Measurements from ENCODE around the gene ORC2. TPM values are rescaled to one million over a fixed set of nuclear protein-coding genes. Genes with fewer than 3 reads are reported as not detected.
A peak's percentile ranks its signal among the peaks of the same experiment; 100 is the strongest.
"Not testable (repeated sequence)": the region's sequence is repeated elsewhere in the genome, so short reads cannot be mapped to it uniquely, and the experiment has no call there.

The ORC2 gene
- 10.9 and 12.0 TPM in 2 replicates for total RNA-seq (2014; rRNA removed; shearing (Covaris generic))
- polyA plus RNA-seq (2015; cell fraction: cytosol; rRNA removed), result 6.4 and 9.3 TPM in 2 replicates
- 68.8 and 97.4 TPM in 2 replicates for polyA plus RNA-seq (2015; cell fraction: nucleus; rRNA removed)

GRCh38 chr2:200963124-200963917 lies at the start of gene ORC2:
ORC2 (minus strand) TSS chr2:200963660; CDS start chr2:200958123, 5,537 bp downstream.
- peak; percentile 92 for DNase-seq (ENCODE audit: low read depth, low spot score)
- in situ Hi-C loops (cut with HindIII; ENCODE audit: low pct_unique_long_range_greater_than_20kb, low sequenced_read_pairs), result no loop called here

- in situ Hi-C loops (cut with HindIII; ENCODE audit: low pct_unique_long_range_greater_than_20kb, low sequenced_read_pairs), result no loop called here
- no peak for DNase-seq (ENCODE audit: low read depth, low spot score)
Observed at GRCh38 chr2:201008296-201008829, 44.9 kb upstream of the ORC2 start.

GRCh38 chr2:201007584-201007998 lies 44.1 kb upstream of the ORC2 start:
- in situ Hi-C loops (cut with HindIII; ENCODE audit: low pct_unique_long_range_greater_than_20kb, low sequenced_read_pairs), result no loop called here
- no peak for DNase-seq (ENCODE audit: low read depth, low spot score)

- in situ Hi-C loops (cut with HindIII; ENCODE audit: low pct_unique_long_range_greater_than_20kb, low sequenced_read_pairs), result no loop called here
Observed at GRCh38 chr2:201006704-201007103, 43.2 kb upstream of the ORC2 start.

GRCh38 chr2:201004370-201004769 lies 40.9 kb upstream of the ORC2 start:
- in situ Hi-C loops (cut with HindIII; ENCODE audit: low pct_unique_long_range_greater_than_20kb, low sequenced_read_pairs), result no loop called here
- DNase-seq (ENCODE audit: low read depth, low spot score), result no peak

More at GRCh38 chr2:201006704-201007103, 43.2 kb upstream of the ORC2 start:
- DNase-seq (ENCODE audit: low read depth, low spot score), result no peak

- no peak for DNase-seq (ENCODE audit: low read depth, low spot score)
- in situ Hi-C loops (cut with HindIII; ENCODE audit: low pct_unique_long_range_greater_than_20kb, low sequenced_read_pairs), result no loop called here
Observed at GRCh38 chr2:200993097-200993496, 29.6 kb upstream of the ORC2 start.

GRCh38 chr2:200987137-200987536 lies 23.7 kb upstream of the ORC2 start:
- in situ Hi-C loops (cut with HindIII; ENCODE audit: low pct_unique_long_range_greater_than_20kb, low sequenced_read_pairs), result no loop called here
- no peak for DNase-seq (ENCODE audit: low read depth, low spot score)

GRCh38 chr2:200985799-200986198 lies 22.3 kb upstream of the ORC2 start:
- no peak for DNase-seq (ENCODE audit: low read depth, low spot score)
- in situ Hi-C loops (cut with HindIII; ENCODE audit: low pct_unique_long_range_greater_than_20kb, low sequenced_read_pairs), result no loop called here

GRCh38 chr2:200976710-200977109 lies 13.2 kb upstream of the ORC2 start:
- in situ Hi-C loops (cut with HindIII; ENCODE audit: low pct_unique_long_range_greater_than_20kb, low sequenced_read_pairs), result no loop called here
- no peak for DNase-seq (ENCODE audit: low read depth, low spot score)

GRCh38 chr2:200975672-200976071 lies 12.2 kb upstream of the ORC2 start:
- in situ Hi-C loops (cut with HindIII; ENCODE audit: low pct_unique_long_range_greater_than_20kb, low sequenced_read_pairs), result no loop called here
- no peak for DNase-seq (ENCODE audit: low read depth, low spot score)

- DNase-seq (ENCODE audit: low read depth, low spot score); in situ Hi-C loops (cut with HindIII; ENCODE audit: low pct_unique_long_range_greater_than_20kb, low sequenced_read_pairs): not testable (repeated sequence)
Observed at GRCh38 chr2:200970057-200970456, 6.6 kb upstream of the ORC2 start.

GRCh38 chr2:200968735-200969134 lies 5.3 kb upstream of the ORC2 start:
- in situ Hi-C loops (cut with HindIII; ENCODE audit: low pct_unique_long_range_greater_than_20kb, low sequenced_read_pairs), result no loop called here
- no peak for DNase-seq (ENCODE audit: low read depth, low spot score)

- DNase-seq (ENCODE audit: low read depth, low spot score), result peak; percentile 70
- in situ Hi-C loops (cut with HindIII; ENCODE audit: low pct_unique_long_range_greater_than_20kb, low sequenced_read_pairs), result no loop called here
Observed at GRCh38 chr2:200968162-200968561, 4.7 kb upstream of the ORC2 start.

- in situ Hi-C loops (cut with HindIII; ENCODE audit: low pct_unique_long_range_greater_than_20kb, low sequenced_read_pairs), result no loop called here
- DNase-seq (ENCODE audit: low read depth, low spot score), result peak; percentile 64
Observed at GRCh38 chr2:200966770-200967169, 3.3 kb upstream of the ORC2 start.

- in situ Hi-C loops (cut with HindIII; ENCODE audit: low pct_unique_long_range_greater_than_20kb, low sequenced_read_pairs), result no loop called here
- no peak for DNase-seq (ENCODE audit: low read depth, low spot score)
Observed at GRCh38 chr2:200964498-200964897, 1.0 kb upstream of the ORC2 start.

GRCh38 chr2:200963918-200964252 lies 425 bp upstream of the ORC2 start:
- DNase-seq (ENCODE audit: low read depth, low spot score); in situ Hi-C loops (cut with HindIII; ENCODE audit: low pct_unique_long_range_greater_than_20kb, low sequenced_read_pairs): not testable (repeated sequence)

GRCh38 chr2:200962811-200963123 lies 693 bp downstream of the ORC2 start:
- no peak for DNase-seq (ENCODE audit: low read depth, low spot score)
- in situ Hi-C loops (cut with HindIII; ENCODE audit: low pct_unique_long_range_greater_than_20kb, low sequenced_read_pairs), result no loop called here

GRCh38 chr2:200961674-200962073 lies 1.8 kb downstream of the ORC2 start:
- no peak for DNase-seq (ENCODE audit: low read depth, low spot score)
- in situ Hi-C loops (cut with HindIII; ENCODE audit: low pct_unique_long_range_greater_than_20kb, low sequenced_read_pairs), result no loop called here

GRCh38 chr2:200950378-200950777 lies 13.1 kb downstream of the ORC2 start:
- in situ Hi-C loops (cut with HindIII; ENCODE audit: low pct_unique_long_range_greater_than_20kb, low sequenced_read_pairs), result no loop called here
- no peak for DNase-seq (ENCODE audit: low read depth, low spot score)

All from SK-MEL-5 (cell line).